Ovary (tissue), 9 donors: Measurements from ENCODE around the gene ANK3. TPM values are rescaled to one million over a fixed set of nuclear protein-coding genes. Genes with fewer than 3 reads are reported as not detected.

ENCODE experiments used
- DNase-seq, 5 donors: peaks; one replicate each; pipeline ENCODE4 v3.0.0-alpha.2; 2019 to 2020
- H3K27ac ChIP-seq, 2 donors: fragments of 200-600 bp; one replicate each; pipeline versions ENCODE4 v1.5.1 to v1.8.0; 2019 to 2022
- H3K27me3 ChIP-seq: fragments of 200-600 bp; one replicate; pipeline ENCODE4 v1.8.0; 2022
- H3K36me3 ChIP-seq: fragments of 200-600 bp; sonication (generic); one replicate; pipeline ENCODE4 v1.5.1; 2019
- H3K4me1 ChIP-seq: one replicate; pipeline ENCODE4 v1.8.1; 2013; ENCODE audit warnings: mild to moderate bottlenecking, moderate library complexity; ENCODE audit not compliant: insufficient read depth
- H3K4me3 ChIP-seq: fragments of 200-600 bp; sonication (generic); one replicate; pipeline ENCODE4 v1.5.1; 2017
- H3K9me3 ChIP-seq, 2 donors: fragments of 200-600 bp in 1 of 2; sonication (generic) in 1 of 2; one replicate each; pipeline versions ENCODE4 v1.5.1 to v1.8.1; 2013 to 2019; ENCODE audit warnings: mild to moderate bottlenecking in 1 of 2, moderate library complexity in 1 of 2
- CTCF ChIP-seq, 3 donors: fragments of 450-650 bp in 2 of 3; fragments of 200-600 bp in 1 of 3; IDR thresholded peaks; one replicate each; pipeline versions ENCODE4 v1.5.1 to v1.8.0; 2016 to 2022; ENCODE audit warnings: antibody characterized with exemption in 3 of 3, mild to moderate bottlenecking in 1 of 3
- EP300 ChIP-seq: sonication (generic); formaldehyde crosslinking; IDR thresholded peaks from one replicate; pipeline ENCODE4 v1.6.1; 2017; ENCODE audit warnings: antibody characterized with exemption
- POLR2A ChIP-seq: fragments of 450-650 bp; IDR thresholded peaks from one replicate; pipeline ENCODE4 v1.6.1; 2017; ENCODE audit warnings: antibody characterized with exemption, mild to moderate bottlenecking, moderate library complexity
- WGBS, 3 donors: extraction: QIAGEN DNeasy Blood & Tissue Kit in 1 of 3; methylation state at CpG; one replicate each; pipeline versions ENCODE4 v1.1.5 to v1.1.7; 2013 to 2017; 5-methylcytosine and 5-hydroxymethylcytosine counted together
- intact Hi-C, 4 donors: fragments of 100-400 bp; cut with DNase I; formaldehyde crosslinking; loops; one replicate each; pipeline versions ENCODE4 v1.11.0 to v1.15.1; 2022 to 2023
- polyA plus RNA-seq, 2 donors: library from polyadenylated mRNA; stranded (reverse); fragments of 200-250 nt in 1 of 2; fragments of 350-450 nt in 1 of 2; fragmentation: Illumina TruSeq in 1 of 2; extraction: RNeasy Lipid Tissue Mini Kit (QIAGEN cat#74804) in 1 of 2; gene quantifications; one replicate each; pipeline ENCODE4 v1.2.3, GENCODE V29; 2013 to 2014
- total RNA-seq, 7 donors: library from RNA; depleted of rRNA in 2 of 7; stranded (reverse); fragments of >200 nt in 2 of 7; fragmentation: NEBNext Ultra II Directional in 3 of 7; extraction: Animal tissue kit (Norgen Biotek cat#: 25700) in 3 of 7; gene quantifications; one replicate each; pipeline versions ENCODE4 v1.1.0 to v1.2.4, GENCODE V29; 2016 to 2023
- donor health status: DM: no; HTN: no; CAD: no; lungs with moderate emphysema.
- donor health status: DM: no; HTN: no; CAD: no.
- donor health status: Bipolar disorder and iron deficiency.
- donor health status: DM: yes; HTN: yes; CAD: no.
- donor health status: DM: no; HTN: no; CAD: no.
- donor health status: DM: yes; HTN: yes; CAD: no.

The ANK3 gene
- total and polyA plus RNA-seq, 9 donors, result 11.4 to 74.1 (median 28.3) TPM

- Histone ChIP-seq H3K27ac (no peak overlapping the region), H3K36me3 (no peaks in the 10 kb centered on the region), H3K27me3 (no peaks in the 10 kb centered on the region), H3K4me1 (no peaks in the 10 kb centered on the region), H3K4me3 (no peak overlapping the region), H3K9me3 (no peaks in the 10 kb centered on the region)
- TF ChIP-seq CTCF (IDR thresholded peaks at IDR 0.05) (no peak), EP300 (no peak), POLR2A (no peak)
- intact Hi-C loops, result no loop called here
- 96 to 100% (median 98%) methylated on average over 1 of the region's 1 CpG for WGBS, 3 donors
- no peak for DNase-seq
These were observed 77.9 kb downstream of the ANK3 start for GRCh38 chr10:60311821-60312220.

GRCh38 chr10:60310740-60311139, 78.9 kb downstream of the ANK3 start:
- no peak for DNase-seq
- 0 to 13% (median 8%) methylated on average over 2 of the region's 2 CpGs for WGBS, 3 donors
- no peak overlapping the region for H3K27ac ChIP-seq

DNA sequence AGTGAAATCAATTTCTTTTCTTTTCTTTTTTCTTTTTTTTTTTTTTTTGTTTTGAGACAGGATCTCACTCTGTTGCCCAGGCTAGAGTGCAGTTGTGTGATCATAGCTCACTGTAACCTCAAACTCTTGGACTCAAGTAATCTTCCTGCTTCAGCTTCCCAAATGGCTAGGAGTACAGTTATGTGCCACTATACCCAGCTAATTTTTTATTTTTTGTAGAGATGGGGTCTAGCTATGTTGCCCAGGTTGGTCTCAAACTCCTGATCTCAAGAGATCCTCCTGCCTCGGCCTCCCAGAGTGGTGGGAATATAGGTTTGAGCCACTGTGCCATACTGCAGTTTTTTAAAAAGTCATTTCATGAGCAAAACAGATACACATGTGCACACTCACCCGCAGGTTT, 79.8 kb downstream of the ANK3 start:
- Histone ChIP-seq H3K9me3 (no peaks in the 10 kb centered on the region), H3K27ac (no peak overlapping the region), H3K4me3 (no peak overlapping the region), H3K4me1 (no peaks in the 10 kb centered on the region), H3K27me3 (no peaks in the 10 kb centered on the region), H3K36me3 (no peaks in the 10 kb centered on the region)
- DNase-seq, result no peak
- intact Hi-C loops, result no loop called here
- 84 to 96% (median 94%) methylated on average over 2 of the region's 2 CpGs for WGBS, 3 donors
- TF ChIP-seq POLR2A, result no peak
- no peak for TF ChIP-seq EP300
- no peak for TF ChIP-seq CTCF (IDR thresholded peaks at IDR 0.05)

More at GRCh38 chr10:60310740-60311139, 78.9 kb downstream of the ANK3 start:
- Histone ChIP-seq H3K4me1 (no peaks in the 10 kb centered on the region), H3K36me3 (no peaks in the 10 kb centered on the region), H3K27me3 (no peaks in the 10 kb centered on the region), H3K4me3 (no peak overlapping the region), H3K9me3 (no peaks in the 10 kb centered on the region)
- TF ChIP-seq CTCF (IDR thresholded peaks at IDR 0.05), result no peak
- TF ChIP-seq EP300, result no peak
- TF ChIP-seq POLR2A, result no peak
- intact Hi-C loops, result no loop called here

- no peaks in the 10 kb centered on the region for H3K27me3 ChIP-seq
- H3K9me3 ChIP-seq, result no peaks in the 10 kb centered on the region
- no peak overlapping the region for H3K27ac ChIP-seq
- H3K4me1 ChIP-seq, result no peaks in the 10 kb centered on the region
- no peak for TF ChIP-seq CTCF (IDR thresholded peaks at IDR 0.05)
- no peak for TF ChIP-seq POLR2A
- no peak for TF ChIP-seq EP300
- intact Hi-C loops, result no loop called here
- no peaks in the 10 kb centered on the region for H3K36me3 ChIP-seq
- H3K4me3 ChIP-seq, result no peak overlapping the region
- DNase-seq, result no peak
These were observed 80.3 kb downstream of the ANK3 start for GRCh38 chr10:60309371-60309770.
